Panc1 (cell line): ENCODE results near the gene EXOC6B. TPM values are rescaled to one million over a fixed set of nuclear protein-coding genes. Genes with fewer than 3 reads are reported as not detected.
A peak's percentile ranks its signal among the peaks of the same experiment; 100 is the strongest.

Experiments
- ATAC-seq: fragments of 200-7000 bp; cut with Tn5 transposase; 2 replicates; pipeline ENCODE4 v1.9.1; 2020; ENCODE audit warnings: mild to moderate bottlenecking, moderate library complexity
- BruUV-seq: library from RNA; stranded (reverse); fragments of 400-500 nt; replicated peaks from 2 replicates; lab custom pipeline; 2021; lab: Mats Ljungman, UMichigan
- CTCF ChIA-PET: fragments of 300-600 bp; sonication (Branson Sonifier 250); formaldehyde crosslinking; loops from one replicate; lab custom pipeline; 2022; ENCODE audit warnings: antibody characterized with exemption; lab: Charles Lee
- POLR2A ChIA-PET: fragments of 300-600 bp; sonication (Branson Sonifier 250); formaldehyde crosslinking; loops from one replicate; lab custom pipeline; 2022; ENCODE audit warnings: antibody characterized with exemption; lab: Charles Lee
- DNase-seq: peaks from one replicate; pipeline ENCODE4 v3.0.0-alpha.2; 2010; ENCODE audit warnings: low read depth, low spot score
- H3K27ac ChIP-seq: 2 replicates; pipeline ENCODE4 v1.5.1; 2011; ENCODE audit warnings: mild to moderate bottlenecking, low read length, inconsistent platforms
- H3K27me3 ChIP-seq: fragments of 200-500 bp; sonication (Bioruptor generic); 2 replicates; pipeline ENCODE4 v1.6.0; 2014; ENCODE audit warnings: low read length, inconsistent platforms; ENCODE audit not compliant: control insufficient read depth, insufficient read depth
- H3K36me3 ChIP-seq: fragments of 200-500 bp; sonication (Bioruptor generic); 2 replicates; pipeline ENCODE4 v1.5.1; 2014; ENCODE audit warnings: inconsistent platforms, mild to moderate bottlenecking, low read length, moderate library complexity; ENCODE audit not compliant: control insufficient read depth, insufficient read depth
- H3K4me1 ChIP-seq: 2 replicates; pipeline ENCODE4 v1.5.1; 2011; ENCODE audit warnings: inconsistent platforms, mild to moderate bottlenecking, low read length, moderate library complexity; ENCODE audit not compliant: control insufficient read depth, insufficient read depth
- H3K4me3 ChIP-seq, 2 experiments: 2 replicates each; pipeline ENCODE4 v1.5.1; 2011 to 2012; ENCODE audit warnings: low read depth in 2 of 2, low read length in 2 of 2, mild to moderate bottlenecking in 2 of 2, inconsistent platforms in 1 of 2, moderate library complexity in 1 of 2
- H3K9me3 ChIP-seq: fragments of 200-500 bp; sonication (Bioruptor generic); 2 replicates; pipeline ENCODE4 v1.5.1; 2014; ENCODE audit warnings: low read depth, mild to moderate bottlenecking, inconsistent platforms, low read length, moderate library complexity; ENCODE audit not compliant: control insufficient read depth, insufficient read depth
- CTCF ChIP-seq: fragments of 450-650 bp; IDR thresholded peaks from 2 replicates; pipeline ENCODE4 v1.5.1; 2017; ENCODE audit warnings: mild to moderate bottlenecking
- POLR2AphosphoS5 ChIP-seq: IDR thresholded peaks from 2 replicates; pipeline ENCODE4 v1.6.1; 2012; ENCODE audit warnings: mild to moderate bottlenecking, low read depth, low read length, moderate library complexity
- REST ChIP-seq, 2 experiments: IDR thresholded peaks; 2 replicates each; pipeline ENCODE4 v1.6.1; 2011 to 2012; ENCODE audit warnings: low read depth in 2 of 2, control low read depth in 1 of 2, low read length in 1 of 2, mild to moderate bottlenecking in 1 of 2, moderate library complexity in 1 of 2; ENCODE audit not compliant: insufficient read depth in 1 of 2
- SIN3A ChIP-seq: IDR thresholded peaks from 2 replicates; pipeline ENCODE4 v1.6.1; 2012; ENCODE audit warnings: low read depth, mild to moderate bottlenecking, low read length, moderate library complexity, borderline replicate concordance; ENCODE audit not compliant: insufficient read depth
- TCF7L2 ChIP-seq: IDR thresholded peaks from 2 replicates; pipeline ENCODE4 v1.6.1; 2011; ENCODE audit warnings: mild to moderate bottlenecking, low read depth, low read length, inconsistent platforms
- in situ Hi-C: cut with HindIII; loops from 2 replicates; pipeline ENCODE4 v1.10.0; 2016; ENCODE audit warnings: low sequenced_read_pairs, low pct_unique_long_range_greater_than_20kb
- intact Hi-C: fragments of 100-400 bp; cut with micrococcal nuclease; formaldehyde crosslinking; loops from one replicate; pipeline ENCODE4 v1.10.0; 2022; ENCODE audit not compliant: unreplicated experiment
- total RNA-seq: library from RNA; stranded (reverse); gene quantifications from one replicate; pipeline ENCODE4 v1.2.1, GENCODE V29; 2021; ENCODE audit not compliant: unreplicated experiment

The EXOC6B gene
- total RNA-seq, 1 experiment from 2014 or later: 23.2 TPM

DNA sequence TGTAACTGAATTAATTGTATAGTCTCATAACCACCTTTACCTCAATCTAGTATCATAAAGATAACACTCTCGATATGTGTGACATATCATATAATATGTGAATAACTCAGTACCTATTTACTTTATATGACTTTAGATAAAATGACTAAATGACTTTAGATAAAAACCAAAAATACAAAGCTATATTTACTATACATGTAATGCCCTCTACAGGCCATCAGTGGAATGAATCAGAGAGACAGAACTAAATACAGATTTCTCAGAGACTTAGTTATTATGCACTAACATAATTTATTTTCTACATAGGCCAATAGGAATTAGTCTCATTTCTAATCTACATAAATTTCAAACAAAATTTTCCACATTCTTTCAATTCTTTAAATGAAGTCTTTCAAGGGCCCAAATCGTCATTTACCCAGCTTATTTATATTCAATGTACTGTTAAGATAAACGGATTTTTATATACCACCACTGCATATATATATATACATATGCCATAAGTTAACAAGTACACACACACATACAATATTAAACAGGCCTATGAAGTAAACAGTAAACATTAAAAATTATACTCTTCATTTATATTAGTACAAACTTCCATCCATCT lies 219.9 kb downstream of the EXOC6B start:
- peak; percentile 67; the same call in 1 of the 2 replicates for TF ChIP-seq CTCF
- TF ChIP-seq REST (IDR thresholded peaks at IDR 0.05; ENCODE audit: insufficient read depth in 1 of 2, low read depth in 2 of 2, low read length in 1 of 2): no peak
- TF ChIP-seq POLR2AphosphoS5: no peak
- TF ChIP-seq SIN3A: no peak
- Histone ChIP-seq H3K36me3 (no peaks in the 10 kb centered on the region), H3K9me3 (no peaks in the 10 kb centered on the region), H3K27me3 (no peaks in the 10 kb centered on the region), H3K4me3 (no peak overlapping the region), H3K27ac (no peak overlapping the region), H3K4me1 (no peaks in the 10 kb centered on the region)
- no peak for ATAC-seq
- in situ Hi-C loops: no loop called here
- CTCF ChIA-PET: interaction anchor here (0.8 to 1.6 kb wide), 3 partner anchors 8 to 682 kb away, joined by 5 to 7 read pairs (median 6); no protein-coding TSS in a partner anchor
- no peak for DNase-seq
- intact Hi-C loops: loop anchor here (10.0 kb wide), 1 partner anchor 259 kb away; no protein-coding TSS in a partner anchor
- no TSS peak for BruUV-seq
- POLR2A ChIA-PET: no interaction called here

- CTCF ChIA-PET: interaction anchor here (0.7 kb wide), 1 partner anchor 274 kb away, joined by 8 read pairs; no protein-coding TSS in a partner anchor
- DNase-seq: no peak
- no peak for ATAC-seq
- POLR2A ChIA-PET: interaction anchor here (0.7 kb wide), 1 partner anchor 709 kb away, joined by 9 read pairs; no protein-coding TSS in a partner anchor
- Histone ChIP-seq H3K27ac (no peak overlapping the region), H3K9me3 (no peaks in the 10 kb centered on the region), H3K27me3 (no peaks in the 10 kb centered on the region), H3K36me3 (no peaks in the 10 kb centered on the region), H3K4me3 (no peak overlapping the region), H3K4me1 (no peaks in the 10 kb centered on the region)
- BruUV-seq: no TSS peak
- in situ Hi-C loops (no loop called here), intact Hi-C loops (loop anchor here (10.0 kb wide), 1 partner anchor 260 kb away; no protein-coding TSS in a partner anchor)
- TF ChIP-seq SIN3A (no peak), TCF7L2 (no peak), CTCF (no peak), POLR2AphosphoS5 (no peak), REST (IDR thresholded peaks at IDR 0.05; ENCODE audit: insufficient read depth in 1 of 2, low read depth in 2 of 2, low read length in 1 of 2) (no peak)
Observed at GRCh38 chr2:72604468-72604867, 221.4 kb downstream of the EXOC6B start.
